Measurements from ENCODE around the gene PERM1. TPM values are rescaled to one million over a fixed set of nuclear protein-coding genes. Genes with fewer than 3 reads are reported as not detected.

PERM1 gene
- total RNA-seq, 1 donor, result not detected

GRCh38 chr1:973459-974292 lies 8.2 kb downstream of the PERM1 start:
- no peak overlapping the region for H3K4me3 ChIP-seq (ENCODE audit: low read depth, low read length)
- DNase-seq (ENCODE audit: low read depth), result no peak
- TF ChIP-seq CTCF (IDR thresholded peaks at IDR 0.05; ENCODE audit: insufficient read depth, low read length), result no peak

- H3K4me3 ChIP-seq (ENCODE audit: low read depth, low read length), result no peak overlapping the region
- no peak for TF ChIP-seq CTCF (IDR thresholded peaks at IDR 0.05; ENCODE audit: insufficient read depth, low read length)
- DNase-seq (ENCODE audit: low read depth), result no peak
Observed at GRCh38 chr1:972726-973458, 9.0 kb downstream of the PERM1 start.

GRCh38 chr1:971751-972506 lies 10.0 kb downstream of the PERM1 start:
- TF ChIP-seq CTCF (IDR thresholded peaks at IDR 0.05; ENCODE audit: insufficient read depth, low read length), result no peak
- no peak for DNase-seq (ENCODE audit: low read depth)
- H3K4me3 ChIP-seq (ENCODE audit: low read depth, low read length), result no peak overlapping the region

- DNase-seq (ENCODE audit: low read depth), result no peak
- TF ChIP-seq CTCF (IDR thresholded peaks at IDR 0.05; ENCODE audit: insufficient read depth, low read length), result no peak
- no peak overlapping the region for H3K4me3 ChIP-seq (ENCODE audit: low read depth, low read length)
Observed at GRCh38 chr1:970973-971730, 10.7 kb downstream of the PERM1 start.

- H3K4me3 ChIP-seq (ENCODE audit: low read depth, low read length), result no peak overlapping the region
- DNase-seq (ENCODE audit: low read depth), result no peak
- no peak for TF ChIP-seq CTCF (IDR thresholded peaks at IDR 0.05; ENCODE audit: insufficient read depth, low read length)
Observed at GRCh38 chr1:970242-970972, 11.5 kb downstream of the PERM1 start.
